ENCODE measurements around the gene SYNDIG1.

SYNDIG1 gene

GRCh38 chr20:24653306-24653705 is 183.9 kb downstream of the SYNDIG1 start:
- no peak overlapping the region for H3K4me3 ChIP-seq (ENCODE audit: low read depth, low read length)
- no peak for TF ChIP-seq CTCF (IDR thresholded peaks at IDR 0.05; ENCODE audit: low read depth, low read length, missing control alignments)
- in situ Hi-C loops (cut with HindIII; ENCODE audit: low sequenced_read_pairs) = no loop called here
- no peak for DNase-seq (ENCODE audit: low read depth)

- TF ChIP-seq CTCF (IDR thresholded peaks at IDR 0.05; ENCODE audit: low read depth, low read length, missing control alignments) = no peak
- no peak for DNase-seq (ENCODE audit: low read depth)
- in situ Hi-C loops (cut with HindIII; ENCODE audit: low sequenced_read_pairs) = no loop called here
- H3K4me3 ChIP-seq (ENCODE audit: low read depth, low read length) = no peak overlapping the region
Measured at GRCh38 chr20:24654425-24654824, 185.0 kb downstream of the SYNDIG1 start.

GRCh38 chr20:24656391-24656790 is 187.0 kb downstream of the SYNDIG1 start:
- in situ Hi-C loops (cut with HindIII; ENCODE audit: low sequenced_read_pairs) = no loop called here
- DNase-seq (ENCODE audit: low read depth) = no peak
- H3K4me3 ChIP-seq (ENCODE audit: low read depth, low read length) = no peak overlapping the region
- TF ChIP-seq CTCF (IDR thresholded peaks at IDR 0.05; ENCODE audit: low read depth, low read length, missing control alignments) = no peak

- peak; percentile 57 for DNase-seq (ENCODE audit: low read depth)
- TF ChIP-seq CTCF (IDR thresholded peaks at IDR 0.05; ENCODE audit: low read depth, low read length, missing control alignments) = peak; percentile 45
- no peak overlapping the region for H3K4me3 ChIP-seq (ENCODE audit: low read depth, low read length)
- in situ Hi-C loops (cut with HindIII; ENCODE audit: low sequenced_read_pairs) = no loop called here
Measured at GRCh38 chr20:24657196-24657595, 187.8 kb downstream of the SYNDIG1 start.

GRCh38 chr20:24657878-24658620 is 188.6 kb downstream of the SYNDIG1 start:
- no peak for TF ChIP-seq CTCF (IDR thresholded peaks at IDR 0.05; ENCODE audit: low read depth, low read length, missing control alignments)
- peak; percentile 73 for DNase-seq (ENCODE audit: low read depth)
- H3K4me3 ChIP-seq (ENCODE audit: low read depth, low read length) = no peak overlapping the region
- in situ Hi-C loops (cut with HindIII; ENCODE audit: low sequenced_read_pairs) = no loop called here

- no peak overlapping the region for H3K4me3 ChIP-seq (ENCODE audit: low read depth, low read length)
- TF ChIP-seq CTCF (IDR thresholded peaks at IDR 0.05; ENCODE audit: low read depth, low read length, missing control alignments) = no peak
- in situ Hi-C loops (cut with HindIII; ENCODE audit: low sequenced_read_pairs) = no loop called here
- DNase-seq (ENCODE audit: low read depth) = no peak
Measured at GRCh38 chr20:24658920-24659660, 189.7 kb downstream of the SYNDIG1 start.

Measured in astrocyte of the cerebellum (primary cell).